HAP-1 (cell line): ENCODE data around the gene BTG4.
A peak's percentile ranks its signal among the peaks of the same experiment; 100 is the strongest.

ENCODE experiments used
- DNase-seq, 2 experiments: peaks; one replicate each; pipeline ENCODE4 v3.0.0-alpha.2; 2016 to 2020; ENCODE audit warnings: low spot score in 2 of 2
- H3K27me3 ChIP-seq: fragments of 250-450 bp; sonication (Bioruptor Pico); 2 replicates; pipeline ENCODE4 v1.5.1; 2020; ENCODE audit warnings: low read depth, mild to moderate bottlenecking, moderate library complexity
- H3K36me3 ChIP-seq: fragments of 250-450 bp; sonication (Bioruptor Pico); replicated peaks from 2 replicates; pipeline ENCODE4 v1.5.1; 2020; ENCODE audit warnings: mild to moderate bottlenecking
- H3K4me1 ChIP-seq: fragments of 250-450 bp; sonication (Bioruptor Pico); 2 replicates; pipeline ENCODE4 v1.5.1; 2020; ENCODE audit warnings: mild to moderate bottlenecking
- H3K4me3 ChIP-seq: fragments of 250-450 bp; sonication (Bioruptor Pico); 2 replicates; pipeline ENCODE4 v1.5.1; 2020; ENCODE audit warnings: mild to moderate bottlenecking, moderate library complexity
- H3K9me3 ChIP-seq: fragments of 250-450 bp; sonication (Bioruptor Pico); 2 replicates; pipeline ENCODE4 v1.5.1; 2020; ENCODE audit warnings: mild to moderate bottlenecking, moderate library complexity
- in situ Hi-C: fragments of 300-500 bp; cut with MboI; formaldehyde crosslinking; loops from 3 replicates; pipeline ENCODE4 v1.14.3; 2020; ENCODE audit warnings: low sequenced_read_pairs, inconsistent platforms, mixed read lengths

BTG4 gene

DNA sequence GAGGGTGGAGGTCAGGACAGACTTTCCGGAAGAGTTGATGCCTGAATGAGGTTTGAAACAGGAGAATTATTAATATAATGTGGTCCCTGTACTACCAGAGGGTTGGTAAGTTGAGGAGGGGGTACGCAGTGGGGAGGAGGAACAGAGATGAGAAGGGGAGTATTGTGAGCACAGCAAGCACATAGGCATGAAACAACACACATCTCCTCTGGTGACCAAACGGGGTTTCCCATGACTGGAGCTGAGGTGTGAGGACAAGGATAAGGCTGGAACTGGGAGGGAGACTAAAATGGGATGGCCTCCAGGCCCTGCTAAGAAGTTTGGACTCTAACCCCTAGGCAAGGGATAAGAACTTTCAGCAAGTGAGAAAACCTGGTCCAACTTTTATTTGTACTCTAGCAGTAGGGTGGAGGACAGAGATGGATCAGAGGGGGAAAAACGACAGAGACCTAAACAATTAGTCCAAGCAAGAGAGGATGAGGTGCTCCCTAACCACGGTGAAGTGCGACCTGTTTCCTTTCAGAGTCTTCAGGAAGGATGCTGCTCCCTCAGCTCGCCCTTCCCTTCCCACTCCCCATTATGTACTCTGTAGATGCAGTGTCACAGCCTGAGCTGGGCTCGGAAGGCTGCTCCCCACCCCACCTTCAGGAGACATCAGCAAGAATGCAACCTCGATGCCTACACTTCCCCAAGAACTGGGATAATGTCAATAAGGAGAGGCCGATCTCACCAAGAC, 59.2 kb downstream of the BTG4 start:
- in situ Hi-C loops = loop anchor here (5.0 to 10.0 kb wide), 3 partner anchors 112 to 322 kb away; no protein-coding TSS in a partner anchor
- no peaks in the 10 kb centered on the region for H3K9me3 ChIP-seq
- H3K27me3 ChIP-seq = peaks cover 14% of the 10 kb centered on the region; the same call in 1 of the 2 replicates
- DNase-seq = no peak
- no peaks in the 10 kb centered on the region for H3K36me3 ChIP-seq
- H3K4me3 ChIP-seq = no peak overlapping the region
- H3K4me1 ChIP-seq = no peaks in the 10 kb centered on the region

- no peak for DNase-seq
- 0 out of 2 replicates have a peak, but pooled peaks cover 12% of the 10 kb centered on the region for H3K27me3 ChIP-seq
- no peaks in the 10 kb centered on the region for H3K36me3 ChIP-seq
- H3K4me1 ChIP-seq = no peaks in the 10 kb centered on the region
- no peak overlapping the region for H3K4me3 ChIP-seq
- H3K9me3 ChIP-seq = no peaks in the 10 kb centered on the region
- in situ Hi-C loops = loop anchor here (5.0 to 10.0 kb wide), 3 partner anchors 113 to 323 kb away; no protein-coding TSS in a partner anchor
Measured at GRCh38 chr11:111452146-111452545, 60.0 kb downstream of the BTG4 start.

- Histone ChIP-seq H3K27me3 (0 out of 2 replicates have a peak, but pooled peaks cover 12% of the 10 kb centered on the region), H3K4me1 (no peaks in the 10 kb centered on the region), H3K36me3 (no peaks in the 10 kb centered on the region), H3K4me3 (no peak overlapping the region), H3K9me3 (no peaks in the 10 kb centered on the region)
- no peak for DNase-seq
- in situ Hi-C loops = loop anchor here (5.0 to 10.0 kb wide), 3 partner anchors 114 to 324 kb away; no protein-coding TSS in a partner anchor
Measured at GRCh38 chr11:111450480-111451320, 61.5 kb downstream of the BTG4 start.

- Histone ChIP-seq H3K4me3 (no peak overlapping the region), H3K9me3 (no peaks in the 10 kb centered on the region), H3K36me3 (no peaks in the 10 kb centered on the region), H3K27me3 (0 out of 2 replicates have a peak, but pooled peaks cover 12% of the 10 kb centered on the region), H3K4me1 (no peaks in the 10 kb centered on the region)
- no peak for DNase-seq
- in situ Hi-C loops = loop anchor here (5.0 to 10.0 kb wide), 4 partner anchors 115 to 985 kb away; no protein-coding TSS in a partner anchor
Measured at GRCh38 chr11:111449696-111450479, 62.3 kb downstream of the BTG4 start.

- Histone ChIP-seq H3K4me1 (no peaks in the 10 kb centered on the region), H3K27me3 (0 out of 2 replicates have a peak, but pooled peaks cover 12% of the 10 kb centered on the region), H3K4me3 (no peak overlapping the region), H3K36me3 (no peaks in the 10 kb centered on the region), H3K9me3 (no peaks in the 10 kb centered on the region)
- in situ Hi-C loops = loop anchor here (10.0 kb wide), 1 partner anchor 984 kb away; no protein-coding TSS in a partner anchor
- no peak for DNase-seq
Measured at GRCh38 chr11:111448831-111449557, 63.2 kb downstream of the BTG4 start.

DNA sequence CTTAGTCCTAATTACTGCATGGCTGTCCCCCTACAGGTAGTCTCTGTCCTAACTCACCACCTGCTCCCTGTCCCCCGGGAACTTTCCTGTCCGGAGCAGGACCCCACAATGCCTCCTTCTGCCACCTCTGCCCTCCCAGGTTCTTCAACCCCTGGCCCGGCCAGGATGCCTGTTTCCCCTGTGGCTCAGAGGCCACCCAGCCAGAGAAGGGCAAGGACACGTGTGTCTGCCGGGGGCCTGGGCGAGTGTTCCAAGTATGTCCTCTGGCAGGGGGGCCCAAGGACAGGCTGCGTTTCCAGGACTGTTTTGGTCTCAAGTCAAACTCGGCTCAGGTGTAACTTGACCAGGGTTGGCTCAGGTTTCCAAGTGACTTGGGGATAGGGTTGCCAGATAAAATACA, 63.8 kb downstream of the BTG4 start:
- Histone ChIP-seq H3K36me3 (no peaks in the 10 kb centered on the region), H3K4me3 (no peak overlapping the region), H3K9me3 (no peaks in the 10 kb centered on the region), H3K27me3 (peaks cover 17% of the 10 kb centered on the region; the same call in 1 of the 2 replicates), H3K4me1 (no peaks in the 10 kb centered on the region)
- in situ Hi-C loops = loop anchor here (10.0 kb wide), 1 partner anchor 984 kb away; no protein-coding TSS in a partner anchor
- DNase-seq = no peak

- H3K4me3 ChIP-seq = no peak overlapping the region
- in situ Hi-C loops = loop anchor here (10.0 kb wide), 1 partner anchor 983 kb away; no protein-coding TSS in a partner anchor
- no peaks in the 10 kb centered on the region for H3K9me3 ChIP-seq
- no peak for DNase-seq
- no peaks in the 10 kb centered on the region for H3K36me3 ChIP-seq
- no peaks in the 10 kb centered on the region for H3K4me1 ChIP-seq
- H3K27me3 ChIP-seq = peaks cover 18% of the 10 kb centered on the region
Measured at GRCh38 chr11:111447931-111448330, 64.3 kb downstream of the BTG4 start.

GRCh38 chr11:111447112-111447471, 65.1 kb downstream of the BTG4 start:
- no peak for DNase-seq
- no peaks in the 10 kb centered on the region for H3K9me3 ChIP-seq
- peaks cover 14% of the 10 kb centered on the region for H3K27me3 ChIP-seq
- H3K4me3 ChIP-seq = no peak overlapping the region
- no peaks in the 10 kb centered on the region for H3K4me1 ChIP-seq
- no peaks in the 10 kb centered on the region for H3K36me3 ChIP-seq
- in situ Hi-C loops = loop anchor here (10.0 kb wide), 1 partner anchor 982 kb away; no protein-coding TSS in a partner anchor

DNA sequence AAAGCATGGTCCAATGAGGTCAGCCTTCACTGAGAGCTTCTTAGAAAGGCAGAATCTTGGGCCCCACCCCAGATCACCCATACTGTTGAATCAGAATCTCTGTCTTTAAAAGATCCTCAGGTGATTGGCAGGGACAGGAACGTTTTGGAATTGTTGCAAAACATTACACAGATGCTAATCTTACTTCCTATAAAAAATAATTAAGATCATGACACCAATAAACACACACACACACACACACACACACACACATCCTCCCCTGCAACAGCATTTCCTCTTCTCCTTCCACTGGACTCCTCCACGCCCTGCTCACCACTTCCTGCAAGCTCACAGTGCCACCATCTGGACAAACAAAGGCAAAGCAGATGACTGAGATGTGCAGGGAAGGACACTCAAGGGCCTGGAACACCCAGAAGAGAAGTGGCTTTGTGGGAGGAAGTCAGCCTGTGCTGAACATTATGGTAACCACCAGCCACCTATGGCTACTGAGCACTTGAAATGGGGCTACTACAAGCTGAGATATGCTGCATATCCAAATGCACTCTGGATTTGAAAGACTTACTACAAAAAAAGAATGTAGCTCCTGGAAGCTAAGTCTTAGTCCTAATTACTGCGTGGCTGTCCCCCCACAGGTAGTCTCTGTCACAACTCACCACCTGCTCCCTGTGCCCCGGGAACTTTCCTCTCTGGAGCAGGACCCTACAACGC, 65.6 kb downstream of the BTG4 start:
- Histone ChIP-seq H3K4me3 (no peak overlapping the region), H3K36me3 (no peaks in the 10 kb centered on the region), H3K27me3 (peaks cover 16% of the 10 kb centered on the region), H3K4me1 (no peaks in the 10 kb centered on the region), H3K9me3 (no peaks in the 10 kb centered on the region)
- DNase-seq = peak; percentile 77 to 82
- in situ Hi-C loops = loop anchor here (10.0 kb wide), 1 partner anchor 982 kb away; no protein-coding TSS in a partner anchor

DNA sequence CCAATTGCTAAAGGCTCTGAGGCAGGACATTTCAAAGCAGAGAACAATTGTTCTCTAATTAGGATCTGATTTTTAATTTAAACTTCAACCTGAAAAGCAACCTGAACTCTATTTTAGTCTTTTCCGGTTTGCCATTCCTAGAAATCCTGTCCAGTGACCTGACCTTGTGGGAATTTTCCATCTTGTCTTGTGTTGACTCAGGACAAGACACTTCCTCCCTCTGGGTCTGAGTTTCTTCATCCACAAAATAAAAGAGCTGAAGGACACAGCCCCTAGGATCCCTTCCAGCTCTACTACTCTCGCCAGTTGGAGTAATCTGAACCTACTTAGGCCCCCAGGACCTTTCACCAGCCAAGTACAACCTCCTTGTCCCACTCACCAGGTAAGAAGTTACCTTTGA, 66.6 kb downstream of the BTG4 start:
- H3K4me1 ChIP-seq = no peaks in the 10 kb centered on the region
- in situ Hi-C loops = loop anchor here (10.0 kb wide), 1 partner anchor 981 kb away; no protein-coding TSS in a partner anchor
- no peaks in the 10 kb centered on the region for H3K9me3 ChIP-seq
- H3K4me3 ChIP-seq = no peak overlapping the region
- H3K36me3 ChIP-seq = no peaks in the 10 kb centered on the region
- peaks cover 16% of the 10 kb centered on the region for H3K27me3 ChIP-seq
- no peak for DNase-seq
